IPS DF 4.7 (cell line): ENCODE measurements around the gene UBAC2.

Source experiments
- DNase-seq: peaks from one replicate; pipeline ENCODE4 v3.0.0-alpha.2; 2013; ENCODE audit warnings: low spot score; ENCODE audit errors: extremely low read depth

Gene UBAC2

GRCh38 chr13:99355267-99356011, 154.8 kb downstream of the UBAC2 start:
- no peak for DNase-seq

- DNase-seq: no peak
Observed at GRCh38 chr13:99356012-99356261, 155.3 kb downstream of the UBAC2 start.

GRCh38 chr13:99356262-99357091, 155.8 kb downstream of the UBAC2 start:
- no peak for DNase-seq

- DNase-seq: no peak
Observed at GRCh38 chr13:99357131-99357596, 156.5 kb downstream of the UBAC2 start.

GRCh38 chr13:99357941-99358340, 157.3 kb downstream of the UBAC2 start:
- DNase-seq: no peak

GRCh38 chr13:99359528-99359927, 158.9 kb downstream of the UBAC2 start:
- DNase-seq: no peak

GRCh38 chr13:99360696-99361095, 160.0 kb downstream of the UBAC2 start:
- DNase-seq: no peak

- DNase-seq: no peak
Observed at GRCh38 chr13:99361197-99361596, 160.5 kb downstream of the UBAC2 start.

GRCh38 chr13:99362362-99362761, 161.7 kb downstream of the UBAC2 start:
- DNase-seq: no peak

- DNase-seq: no peak
Observed at GRCh38 chr13:99363391-99363790, 162.7 kb downstream of the UBAC2 start.

- DNase-seq: no peak
Observed at GRCh38 chr13:99363949-99364348, 163.3 kb downstream of the UBAC2 start.

GRCh38 chr13:99366075-99366987, 165.7 kb downstream of the UBAC2 start:
- no peak for DNase-seq

GRCh38 chr13:99367106-99367616, 166.5 kb downstream of the UBAC2 start:
- no peak for DNase-seq

GRCh38 chr13:99367663-99368448, 167.2 kb downstream of the UBAC2 start:
- DNase-seq: no peak

GRCh38 chr13:99370481-99371275, 170.0 kb downstream of the UBAC2 start:
- DNase-seq: no peak

- no peak for DNase-seq
Observed at GRCh38 chr13:99371956-99372355, 171.3 kb downstream of the UBAC2 start.

GRCh38 chr13:99373436-99373835, 172.8 kb downstream of the UBAC2 start:
- no peak for DNase-seq

GRCh38 chr13:99374169-99374991, 173.7 kb downstream of the UBAC2 start:
- no peak for DNase-seq
